ENCODE measurements around the gene RPL35.
A peak's percentile ranks its signal among the peaks of the same experiment; 100 is the strongest.

Gene RPL35

DNA sequence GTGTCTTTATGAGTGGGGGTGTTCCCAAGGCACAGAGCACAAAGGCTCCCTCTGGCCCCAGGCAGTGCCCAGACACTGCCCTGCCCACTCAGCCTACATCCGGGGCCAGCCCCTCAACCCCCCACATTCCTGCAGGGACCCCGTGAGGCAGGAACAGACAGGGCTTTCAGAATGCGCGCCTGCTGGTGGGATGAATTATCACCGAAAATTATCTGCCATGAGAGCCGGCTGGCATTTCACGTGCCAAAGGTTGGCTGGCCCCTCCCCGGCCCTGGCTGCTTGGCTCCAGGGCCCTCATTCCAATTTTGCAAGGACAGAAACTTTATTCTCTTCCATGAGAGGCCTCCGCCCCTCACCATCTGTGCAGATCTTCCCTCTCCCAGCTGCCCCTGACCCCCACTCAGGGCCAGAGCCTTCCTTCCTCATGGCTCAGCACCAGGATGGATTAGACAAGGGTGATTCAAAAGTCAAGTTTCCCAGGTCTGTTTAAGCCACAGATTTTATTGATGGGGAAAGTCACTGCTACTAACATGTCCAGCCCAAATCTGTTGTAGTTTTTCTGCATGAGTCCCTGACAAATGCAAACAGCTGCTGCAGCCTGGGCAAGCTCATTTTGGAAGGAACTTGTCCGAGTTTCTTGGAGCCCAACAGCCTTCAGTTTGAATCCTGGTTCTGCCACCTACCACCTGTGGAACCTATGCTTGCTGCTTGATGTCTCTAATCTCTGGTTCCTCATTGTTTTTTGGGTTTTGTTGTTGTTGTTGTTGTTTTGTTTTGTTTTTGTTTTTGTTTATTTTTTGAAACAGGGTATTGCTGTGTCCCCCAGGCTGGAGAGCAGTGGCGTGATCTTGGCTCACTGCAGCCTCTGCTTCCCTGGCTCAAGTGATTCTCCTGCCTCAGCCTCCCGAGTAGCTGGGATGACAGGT, 40.8 kb downstream of the RPL35 start:
- DNase-seq (ENCODE audit: low spot score) = no peak

DNA sequence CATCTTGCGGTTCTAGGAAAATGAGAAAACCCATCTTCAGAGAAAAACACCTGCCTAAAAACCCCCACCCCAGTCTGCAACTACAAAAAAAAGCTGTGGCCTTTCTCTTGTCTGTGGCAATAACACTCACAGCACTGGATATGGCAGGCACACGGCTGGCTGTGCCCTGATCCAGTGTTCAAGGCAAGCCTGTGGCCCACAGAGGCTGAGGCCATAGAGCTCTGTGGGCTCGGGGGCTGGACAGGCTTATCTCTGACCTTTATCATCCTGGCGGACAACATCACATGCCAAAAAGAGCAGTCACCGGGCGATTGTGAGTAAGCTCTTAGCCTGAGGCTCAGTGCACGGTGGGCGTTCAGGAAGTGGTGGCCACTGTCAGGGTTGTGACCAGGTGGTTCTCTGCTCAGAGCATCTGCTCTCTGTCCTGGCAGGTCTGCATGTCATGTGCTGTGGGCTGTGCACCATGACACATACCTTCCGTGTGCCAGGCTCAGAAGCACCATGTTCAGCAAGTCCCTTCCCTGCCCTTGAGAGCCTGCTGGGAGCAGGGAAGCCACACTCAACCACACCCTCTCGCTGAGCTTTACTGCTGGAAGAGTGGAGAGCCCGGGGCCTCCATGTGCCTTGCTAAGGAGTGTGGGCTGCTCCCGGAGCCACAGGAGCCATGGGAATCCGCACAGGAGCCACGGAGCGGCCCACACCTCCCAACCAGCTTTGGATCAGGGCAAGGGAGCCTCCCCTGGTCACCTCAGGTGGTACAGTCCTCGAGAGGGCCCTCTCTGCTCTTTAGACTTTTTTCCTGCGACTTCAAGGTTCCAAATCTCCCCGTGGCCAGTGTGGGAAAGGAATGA, 43.1 kb downstream of the RPL35 start:
- no peak for DNase-seq (ENCODE audit: low spot score)

GRCh38 chr9:124815601-124816000, 46.2 kb downstream of the RPL35 start:
- DNase-seq (ENCODE audit: low spot score) = no peak

GRCh38 chr9:124814164-124814535, 47.6 kb downstream of the RPL35 start:
- no peak for DNase-seq (ENCODE audit: low spot score)

DNA sequence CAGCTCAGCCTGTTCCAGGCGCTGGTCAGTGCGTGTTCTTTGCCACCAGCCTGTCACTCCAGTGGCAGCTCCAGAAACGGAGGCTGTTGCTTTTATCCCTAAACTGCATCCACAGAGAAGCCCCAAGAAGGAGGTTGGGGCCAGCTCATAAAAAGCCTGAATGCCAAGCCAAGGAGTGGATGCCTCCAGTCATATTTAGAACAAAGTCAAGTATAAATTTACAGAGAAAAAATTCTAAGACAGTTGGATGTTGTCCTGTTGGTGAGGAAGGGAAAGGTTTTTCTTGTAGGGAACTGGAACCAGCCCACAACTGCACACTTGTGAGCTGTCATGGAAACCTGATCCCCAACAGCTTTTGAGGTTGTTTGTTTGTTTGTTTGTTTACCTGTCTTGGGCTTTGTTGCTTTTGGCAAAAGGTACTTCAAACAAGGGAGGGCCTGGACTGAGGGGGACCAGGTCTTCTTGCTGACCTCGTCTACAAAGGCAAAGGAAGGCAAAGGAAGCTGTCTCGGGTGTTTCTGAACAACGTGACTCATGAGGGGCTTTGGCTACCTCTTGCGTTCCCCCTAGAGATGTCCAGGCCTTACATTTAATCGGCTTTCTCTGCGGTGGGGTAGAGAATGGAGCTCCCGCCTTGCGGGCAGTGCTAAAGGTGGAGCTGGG, 48.1 kb downstream of the RPL35 start:
- no peak for DNase-seq (ENCODE audit: low spot score)

GRCh38 chr9:124813041-124813440, 48.7 kb downstream of the RPL35 start:
- no peak for DNase-seq (ENCODE audit: low spot score)

DNA sequence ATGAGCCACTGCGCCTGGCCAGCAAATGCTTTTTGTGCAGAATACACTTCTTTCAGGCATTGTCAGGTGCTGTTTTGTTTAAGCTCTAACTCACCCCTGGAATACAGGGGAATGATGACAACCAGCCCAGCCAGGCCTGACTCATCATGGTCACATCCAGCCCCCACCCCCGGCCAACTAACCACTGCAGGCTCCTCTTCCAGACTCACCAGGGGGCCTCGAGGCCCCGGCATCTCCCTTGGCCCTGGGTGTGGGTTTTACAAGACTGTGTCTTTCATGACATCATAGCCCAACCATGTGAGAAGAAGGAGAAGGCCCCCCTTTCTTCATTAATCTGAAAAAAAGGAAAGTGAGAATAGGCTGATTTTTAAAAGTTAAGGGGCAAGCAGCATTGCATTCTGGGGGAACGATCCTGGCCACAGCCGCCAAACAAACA, 49.3 kb downstream of the RPL35 start:
- DNase-seq (ENCODE audit: low spot score) = peak; percentile 91

GRCh38 chr9:124810663-124811355, 50.9 kb downstream of the RPL35 start:
- peak; percentile 90 for DNase-seq (ENCODE audit: low spot score)

DNA sequence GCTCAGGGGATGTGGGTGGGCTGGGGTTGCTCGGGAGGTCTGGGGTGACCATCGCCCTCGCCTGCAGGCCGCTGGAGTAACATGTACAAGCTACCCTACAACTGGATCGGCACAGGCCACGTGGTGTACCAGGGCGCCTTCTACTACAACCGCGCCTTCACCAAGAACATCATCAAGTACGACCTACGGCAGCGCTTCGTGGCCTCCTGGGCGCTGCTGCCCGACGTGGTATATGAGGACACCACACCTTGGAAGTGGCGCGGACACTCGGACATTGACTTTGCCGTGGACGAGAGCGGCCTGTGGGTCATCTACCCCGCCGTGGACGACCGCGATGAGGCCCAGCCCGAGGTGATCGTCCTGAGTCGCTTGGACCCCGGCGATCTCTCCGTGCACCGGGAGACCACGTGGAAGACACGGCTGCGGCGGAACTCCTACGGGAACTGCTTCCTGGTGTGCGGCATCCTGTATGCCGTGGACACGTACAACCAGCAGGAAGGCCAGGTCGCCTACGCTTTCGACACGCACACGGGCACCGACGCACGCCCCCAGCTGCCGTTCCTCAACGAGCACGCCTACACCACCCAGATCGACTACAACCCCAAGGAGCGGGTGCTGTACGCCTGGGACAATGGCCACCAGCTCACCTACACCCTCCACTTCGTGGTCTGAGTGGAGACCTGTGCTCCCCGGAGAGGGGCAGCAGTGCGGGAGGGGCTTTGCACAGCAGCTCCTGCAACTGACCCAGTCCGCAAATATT, 51.8 kb downstream of the RPL35 start:
- DNase-seq (ENCODE audit: low spot score) = no peak

- DNase-seq (ENCODE audit: low spot score) = no peak
These were observed 52.5 kb downstream of the RPL35 start for GRCh38 chr9:124809211-124809610.

DNA sequence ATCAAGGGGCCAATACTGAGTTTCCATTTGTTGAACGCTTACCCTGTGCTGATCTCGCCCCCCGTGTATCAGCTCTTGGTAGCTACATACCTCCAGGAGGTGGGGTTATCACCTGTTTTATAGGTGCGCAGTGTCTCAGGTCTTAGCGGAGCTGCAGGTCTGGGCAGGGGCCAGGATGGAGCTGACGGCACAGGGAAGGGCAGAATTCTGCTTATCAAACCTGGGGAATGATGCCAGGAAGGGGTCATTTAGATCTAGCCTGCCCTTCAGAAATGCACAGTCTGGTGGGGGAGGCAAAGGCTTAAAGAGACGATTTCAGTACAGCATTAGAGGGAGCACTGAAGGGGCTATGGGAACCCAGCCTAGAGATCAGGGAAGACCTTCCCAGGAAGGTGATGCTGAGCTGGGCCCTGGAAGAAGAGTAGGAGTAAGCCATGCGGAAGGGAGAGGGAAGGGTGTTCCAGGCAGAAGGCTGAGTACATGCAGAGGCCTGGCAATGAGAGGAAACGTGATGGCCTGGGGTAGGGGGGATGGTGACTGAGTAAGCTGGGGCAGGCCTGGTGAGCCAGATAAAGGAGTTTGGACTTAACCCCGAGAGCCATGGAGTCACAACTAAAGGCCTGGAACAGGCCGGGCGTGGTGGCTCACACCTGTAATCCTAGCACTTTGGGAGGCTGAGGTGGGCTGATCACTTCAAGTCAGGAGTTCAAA, 53.4 kb downstream of the RPL35 start:
- no peak for DNase-seq (ENCODE audit: low spot score)

Measured in AG08396 (cell line).